GM23338 (cell line): ENCODE data around the gene RFFL.
"Not testable (repeated sequence)": the region's sequence is repeated elsewhere in the genome, so short reads cannot be mapped to it uniquely, and the experiment has no call there.

ENCODE experiments used
- CREB1 ChIP-seq: fragments of 250-450 bp; sonication (Bioruptor Pico); IDR thresholded peaks from 2 replicates; pipeline ENCODE4 v1.5.0; 2020; ENCODE audit warnings: low read depth, mild to moderate bottlenecking, moderate library complexity
- CTCF ChIP-seq, 2 experiments: fragments of 200-600 bp in 1 of 2; sonication (generic) in 1 of 2; conservative IDR thresholded peaks; 2 replicates each; pipeline versions ENCODE4 v1.5.1 to v1.6.1; 2016 to 2017; ENCODE audit warnings: antibody characterized with exemption in 2 of 2, low read depth in 2 of 2, mild to moderate bottlenecking in 2 of 2, moderate library complexity in 1 of 2
- ETS1 ChIP-seq: IDR thresholded peaks from 2 replicates; pipeline ENCODE4 v1.6.1; 2016; ENCODE audit warnings: antibody characterized with exemption
- EZH2 ChIP-seq: fragments of 200-600 bp; sonication (generic); IDR thresholded peaks from one replicate; pipeline ENCODE4 v1.8.0; 2017; ENCODE audit warnings: antibody characterized with exemption, mild to moderate bottlenecking, low read depth; ENCODE audit not compliant: unreplicated experiment
- EZH2phosphoT487 ChIP-seq: fragments of 200-600 bp; sonication (generic); IDR thresholded peaks from one replicate; pipeline ENCODE4 v1.8.1; 2018; ENCODE audit warnings: antibody characterized with exemption; ENCODE audit not compliant: unreplicated experiment
- JUNB ChIP-seq: IDR thresholded peaks from one replicate; pipeline ENCODE4 v1.6.1; 2016; ENCODE audit warnings: antibody characterized with exemption; ENCODE audit not compliant: unreplicated experiment
- NANOG ChIP-seq: IDR thresholded peaks from 2 replicates; pipeline ENCODE4 v1.6.1; 2016; ENCODE audit warnings: antibody characterized with exemption, borderline replicate concordance
- POLR2AphosphoS5 ChIP-seq: IDR thresholded peaks from 2 replicates; pipeline ENCODE4 v1.6.1; 2016; ENCODE audit warnings: antibody characterized with exemption, low read depth
- ZNF114 ChIP-seq: fragments of 250-450 bp; sonication (Bioruptor Pico); IDR thresholded peaks from 2 replicates; pipeline ENCODE4 v1.5.0; 2020; ENCODE audit warnings: mild to moderate bottlenecking, moderate library complexity
- ZNF331 ChIP-seq: fragments of 250-450 bp; sonication (Bioruptor Pico); IDR thresholded peaks from 2 replicates; pipeline ENCODE4 v1.5.0; 2020; ENCODE audit warnings: low read depth, mild to moderate bottlenecking, moderate library complexity
- TF ChIP-seq, protein P1 (sequence below): IDR thresholded peaks from one replicate; pipeline ENCODE4 v1.6.1; 2018; ENCODE audit warnings: antibody characterized with exemption; ENCODE audit not compliant: unreplicated experiment

DNA sequence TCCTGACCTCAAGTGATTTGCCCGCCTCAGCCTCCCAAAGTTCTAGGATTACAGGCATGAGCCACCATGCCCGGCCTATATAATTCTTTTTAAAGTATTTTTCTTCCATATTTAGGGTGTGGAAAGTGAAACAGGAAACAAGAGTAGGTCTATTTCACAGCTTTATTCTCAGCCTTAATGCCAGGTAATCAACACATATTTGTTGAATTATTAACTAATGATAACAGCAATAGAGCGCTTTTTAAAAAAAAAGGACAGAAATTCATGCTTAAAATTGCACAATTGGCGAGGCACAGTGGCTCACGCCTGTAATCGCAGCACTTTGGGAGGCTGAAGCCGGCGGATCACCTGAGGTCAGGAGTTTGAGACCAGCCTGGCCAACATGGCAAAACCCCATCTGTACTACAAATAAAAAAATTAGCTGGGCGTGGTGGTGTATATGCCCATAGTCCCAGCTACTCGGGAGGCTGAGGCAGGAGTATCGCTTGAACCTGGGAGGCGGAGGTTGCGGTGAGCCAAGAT lies 18.0 kb downstream of the RFFL start:
- TF ChIP-seq CTCF (conservative IDR thresholded peaks at IDR 0.05; ENCODE audit: low read depth in 2 of 2); EZH2; ZNF114 (CRISPR knock-in tag); NANOG; POLR2AphosphoS5; EZH2phosphoT487; ETS1; JUNB; ZNF331; CREB1 (CRISPR knock-in tag): not testable (repeated sequence)
- TF ChIP-seq, protein P1, sequence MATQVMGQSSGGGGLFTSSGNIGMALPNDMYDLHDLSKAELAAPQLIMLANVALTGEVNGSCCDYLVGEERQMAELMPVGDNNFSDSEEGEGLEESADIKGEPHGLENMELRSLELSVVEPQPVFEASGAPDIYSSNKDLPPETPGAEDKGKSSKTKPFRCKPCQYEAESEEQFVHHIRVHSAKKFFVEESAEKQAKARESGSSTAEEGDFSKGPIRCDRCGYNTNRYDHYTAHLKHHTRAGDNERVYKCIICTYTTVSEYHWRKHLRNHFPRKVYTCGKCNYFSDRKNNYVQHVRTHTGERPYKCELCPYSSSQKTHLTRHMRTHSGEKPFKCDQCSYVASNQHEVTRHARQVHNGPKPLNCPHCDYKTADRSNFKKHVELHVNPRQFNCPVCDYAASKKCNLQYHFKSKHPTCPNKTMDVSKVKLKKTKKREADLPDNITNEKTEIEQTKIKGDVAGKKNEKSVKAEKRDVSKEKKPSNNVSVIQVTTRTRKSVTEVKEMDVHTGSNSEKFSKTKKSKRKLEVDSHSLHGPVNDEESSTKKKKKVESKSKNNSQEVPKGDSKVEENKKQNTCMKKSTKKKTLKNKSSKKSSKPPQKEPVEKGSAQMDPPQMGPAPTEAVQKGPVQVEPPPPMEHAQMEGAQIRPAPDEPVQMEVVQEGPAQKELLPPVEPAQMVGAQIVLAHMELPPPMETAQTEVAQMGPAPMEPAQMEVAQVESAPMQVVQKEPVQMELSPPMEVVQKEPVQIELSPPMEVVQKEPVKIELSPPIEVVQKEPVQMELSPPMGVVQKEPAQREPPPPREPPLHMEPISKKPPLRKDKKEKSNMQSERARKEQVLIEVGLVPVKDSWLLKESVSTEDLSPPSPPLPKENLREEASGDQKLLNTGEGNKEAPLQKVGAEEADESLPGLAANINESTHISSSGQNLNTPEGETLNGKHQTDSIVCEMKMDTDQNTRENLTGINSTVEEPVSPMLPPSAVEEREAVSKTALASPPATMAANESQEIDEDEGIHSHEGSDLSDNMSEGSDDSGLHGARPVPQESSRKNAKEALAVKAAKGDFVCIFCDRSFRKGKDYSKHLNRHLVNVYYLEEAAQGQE, result not testable (repeated sequence)
